ENCODE measurements around the gene ZNF433. TPM values are rescaled to one million over a fixed set of nuclear protein-coding genes. Genes with fewer than 3 reads are reported as not detected.

Gene ZNF433
- polyA plus RNA-seq, 1 of the 3 experiments (the other 2 are of a cell fraction), result 1.9 TPM

- no peak overlapping the region for H3K27ac ChIP-seq (ENCODE audit: low read depth in 2 of 2, low read length in 1 of 2)
- no peaks in the 10 kb centered on the region for H3F3A ChIP-seq (replicated peaks; ENCODE audit: insufficient read depth)
- no peak overlapping the region for H3K9ac ChIP-seq
- no peaks in the 10 kb centered on the region for H3K4me1 ChIP-seq (ENCODE audit: control insufficient read depth in 1 of 2, insufficient read depth in 2 of 2, low read depth in 1 of 2, low read length in 1 of 2)
- peaks cover 8% of the 10 kb centered on the region; the same call in 1 of the 2 replicates for H3K9me3 ChIP-seq
- no peak for DNase-seq
- no peak overlapping the region for H3K4me3 ChIP-seq (ENCODE audit: low read depth in 2 of 2, low read length in 1 of 2)
- no peaks in the 10 kb centered on the region for H3K9me2 ChIP-seq
- TF ChIP-seq EP300 (IDR thresholded peaks at IDR 0.05; ENCODE audit: borderline replicate concordance in 1 of 2, low read depth in 1 of 2, low read length in 1 of 2), result no peak
- no peaks in the 10 kb centered on the region for H3K79me2 ChIP-seq (ENCODE audit: insufficient read depth)
- H3K36me3 ChIP-seq (replicated peaks in 1 of 2; ENCODE audit: control insufficient read depth in 1 of 2, insufficient read depth in 2 of 2, low read length in 1 of 2), result no peaks in the 10 kb centered on the region
- no peaks in the 10 kb centered on the region for H4K20me1 ChIP-seq (ENCODE audit: insufficient read depth)
- ChIA-PET CTCF (no interaction called here), POLR2A (no interaction called here)
- no peak overlapping the region for H3K4me2 ChIP-seq
- H3K27me3 ChIP-seq (ENCODE audit: insufficient read depth), result no peaks in the 10 kb centered on the region
- no peak overlapping the region for H2AFZ ChIP-seq (ENCODE audit: low read depth)
Measured at GRCh38 chr19:12042893-12043292, 7.4 kb upstream of the ZNF433 start.

GRCh38 chr19:12034620-12035019 lies 859 bp downstream of the ZNF433 start:
- H3K9me3 ChIP-seq, result no peaks in the 10 kb centered on the region
- peak overlapping the region; percentile 76; the same call in 1 of the 2 replicates for H2AFZ ChIP-seq (ENCODE audit: low read depth)
- no peak overlapping the region for H3K27ac ChIP-seq (ENCODE audit: low read depth in 2 of 2, low read length in 1 of 2)
- peak overlapping the region; percentile 62 to 86 for H3K4me3 ChIP-seq (ENCODE audit: low read depth in 2 of 2, low read length in 1 of 2)
- no peaks in the 10 kb centered on the region for H3F3A ChIP-seq (replicated peaks; ENCODE audit: insufficient read depth)
- POLR2A ChIA-PET, result interaction anchor here (1.0 to 2.3 kb wide), 5 partner anchors 18 to 128 kb away, joined by 3 to 23 read pairs (median 8); partner anchors contain the start of genes ZNF136, ZNF20, ZNF844 and ZNF878
- H3K9ac ChIP-seq, result peak overlapping the region; percentile 87
- CTCF ChIA-PET, result interaction anchor here (1.5 to 3.5 kb wide), 5 partner anchors 10 to 237 kb away, joined by 6 to 19 read pairs (median 7); partner anchors contain the start of gene ZNF20
- peaks cover 20% of the 10 kb centered on the region; the same call in 1 of the 2 replicates for H3K79me2 ChIP-seq (ENCODE audit: insufficient read depth)
- H4K20me1 ChIP-seq (ENCODE audit: insufficient read depth), result no peaks in the 10 kb centered on the region
- H3K36me3 ChIP-seq (replicated peaks in 1 of 2; ENCODE audit: control insufficient read depth in 1 of 2, insufficient read depth in 2 of 2, low read length in 1 of 2), result peaks cover 0 to 2% of the 10 kb centered on the region in 2 experiments
- H3K27me3 ChIP-seq (ENCODE audit: insufficient read depth), result no peaks in the 10 kb centered on the region
- DNase-seq, result peak; percentile 18
- H3K4me1 ChIP-seq (ENCODE audit: control insufficient read depth in 1 of 2, insufficient read depth in 2 of 2, low read depth in 1 of 2, low read length in 1 of 2), result peaks cover 0 to 3% of the 10 kb centered on the region in 2 experiments; a peak in 1 of 4 replicates
- H3K4me2 ChIP-seq, result peak overlapping the region; percentile 70
- TF ChIP-seq CTCF (IDR thresholded peaks at IDR 0.05) (no peak), JUND (IDR thresholded peaks at IDR 0.05) (no peak), RFX5 (IDR thresholded peaks at IDR 0.05; ENCODE audit: low read length) (no peak), GABPA (IDR thresholded peaks at IDR 0.05; ENCODE audit: low read depth) (no peak), REST (IDR thresholded peaks at IDR 0.05; ENCODE audit: low read depth, low read length) (no peak), NRF1 (IDR thresholded peaks at IDR 0.05; ENCODE audit: low read depth, low read length) (no peak), FOSL2 (IDR thresholded peaks at IDR 0.05; ENCODE audit: borderline replicate concordance, low read depth) (no peak), MAX (IDR thresholded peaks at IDR 0.05; ENCODE audit: low read depth) (no peak), TCF12 (IDR thresholded peaks at IDR 0.05) (no peak), IRF3 (IDR thresholded peaks at IDR 0.05; ENCODE audit: low read depth, low read length) (no peak), EZH2phosphoT487 (IDR thresholded peaks at IDR 0.05; ENCODE audit: borderline replicate concordance, low read depth) (no peak), TAF1 (IDR thresholded peaks at IDR 0.05; ENCODE audit: borderline replicate concordance, low read depth, low read length) (no peak), EP300 (IDR thresholded peaks at IDR 0.05; ENCODE audit: borderline replicate concordance in 1 of 2, low read depth in 1 of 2, low read length in 1 of 2) (no peak), MXI1 (IDR thresholded peaks at IDR 0.05; ENCODE audit: low read depth, low read length) (no peak)
- TF ChIP-seq, protein P1, sequence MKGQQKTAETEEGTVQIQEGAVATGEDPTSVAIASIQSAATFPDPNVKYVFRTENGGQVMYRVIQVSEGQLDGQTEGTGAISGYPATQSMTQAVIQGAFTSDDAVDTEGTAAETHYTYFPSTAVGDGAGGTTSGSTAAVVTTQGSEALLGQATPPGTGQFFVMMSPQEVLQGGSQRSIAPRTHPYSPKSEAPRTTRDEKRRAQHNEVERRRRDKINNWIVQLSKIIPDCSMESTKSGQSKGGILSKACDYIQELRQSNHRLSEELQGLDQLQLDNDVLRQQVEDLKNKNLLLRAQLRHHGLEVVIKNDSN (IDR thresholded peaks at IDR 0.05; ENCODE audit: borderline replicate concordance, low read depth), result no peak
- WGBS (ENCODE audit: low lambda C conversion rate), result 62% methylated on average over 8 of the region's 8 CpGs
- no peaks in the 10 kb centered on the region for H3K9me2 ChIP-seq

Measured in SK-N-SH (cell line).